ENCODE data around the gene TMOD2.

- TF ChIP-seq, protein P1, sequence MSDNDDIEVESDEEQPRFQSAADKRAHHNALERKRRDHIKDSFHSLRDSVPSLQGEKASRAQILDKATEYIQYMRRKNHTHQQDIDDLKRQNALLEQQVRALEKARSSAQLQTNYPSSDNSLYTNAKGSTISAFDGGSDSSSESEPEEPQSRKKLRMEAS (IDR thresholded peaks at IDR 0.05) = no peak
- TF ChIP-seq TAF1 (IDR thresholded peaks at IDR 0.05; ENCODE audit: low read depth) = no peak
- no peak for TF ChIP-seq YY1 (IDR thresholded peaks at IDR 0.05; ENCODE audit: low read depth)
- TF ChIP-seq EP300 (IDR thresholded peaks at IDR 0.05; ENCODE audit: borderline replicate concordance) = no peak
- no peak for TF ChIP-seq TCF12 (IDR thresholded peaks at IDR 0.05; ENCODE audit: low read depth)
- no peak for TF ChIP-seq TEAD4 (IDR thresholded peaks at IDR 0.05)
- no peak for TF ChIP-seq RAD21 (IDR thresholded peaks at IDR 0.05; ENCODE audit: low read depth)
- TF ChIP-seq, protein P2, sequence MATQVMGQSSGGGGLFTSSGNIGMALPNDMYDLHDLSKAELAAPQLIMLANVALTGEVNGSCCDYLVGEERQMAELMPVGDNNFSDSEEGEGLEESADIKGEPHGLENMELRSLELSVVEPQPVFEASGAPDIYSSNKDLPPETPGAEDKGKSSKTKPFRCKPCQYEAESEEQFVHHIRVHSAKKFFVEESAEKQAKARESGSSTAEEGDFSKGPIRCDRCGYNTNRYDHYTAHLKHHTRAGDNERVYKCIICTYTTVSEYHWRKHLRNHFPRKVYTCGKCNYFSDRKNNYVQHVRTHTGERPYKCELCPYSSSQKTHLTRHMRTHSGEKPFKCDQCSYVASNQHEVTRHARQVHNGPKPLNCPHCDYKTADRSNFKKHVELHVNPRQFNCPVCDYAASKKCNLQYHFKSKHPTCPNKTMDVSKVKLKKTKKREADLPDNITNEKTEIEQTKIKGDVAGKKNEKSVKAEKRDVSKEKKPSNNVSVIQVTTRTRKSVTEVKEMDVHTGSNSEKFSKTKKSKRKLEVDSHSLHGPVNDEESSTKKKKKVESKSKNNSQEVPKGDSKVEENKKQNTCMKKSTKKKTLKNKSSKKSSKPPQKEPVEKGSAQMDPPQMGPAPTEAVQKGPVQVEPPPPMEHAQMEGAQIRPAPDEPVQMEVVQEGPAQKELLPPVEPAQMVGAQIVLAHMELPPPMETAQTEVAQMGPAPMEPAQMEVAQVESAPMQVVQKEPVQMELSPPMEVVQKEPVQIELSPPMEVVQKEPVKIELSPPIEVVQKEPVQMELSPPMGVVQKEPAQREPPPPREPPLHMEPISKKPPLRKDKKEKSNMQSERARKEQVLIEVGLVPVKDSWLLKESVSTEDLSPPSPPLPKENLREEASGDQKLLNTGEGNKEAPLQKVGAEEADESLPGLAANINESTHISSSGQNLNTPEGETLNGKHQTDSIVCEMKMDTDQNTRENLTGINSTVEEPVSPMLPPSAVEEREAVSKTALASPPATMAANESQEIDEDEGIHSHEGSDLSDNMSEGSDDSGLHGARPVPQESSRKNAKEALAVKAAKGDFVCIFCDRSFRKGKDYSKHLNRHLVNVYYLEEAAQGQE (IDR thresholded peaks at IDR 0.05; ENCODE audit: low read depth) = no peak
- no peak for TF ChIP-seq CEBPB (IDR thresholded peaks at IDR 0.05)
- TF ChIP-seq NFIC (IDR thresholded peaks at IDR 0.05) = no peak
Measured at GRCh38 chr15:51750186-51750585, 1.2 kb upstream of the TMOD2 start.

Measured in Ishikawa (cell line).